HFF-Myc (cell line): ENCODE results near the gene CCDC70.
"Not testable (repeated sequence)": the region's sequence is repeated elsewhere in the genome, so short reads cannot be mapped to it uniquely, and the experiment has no call there.

ENCODE experiments used
- DNase-seq: peaks from one replicate; pipeline ENCODE4 v3.0.0-alpha.2; 2011; ENCODE audit warnings: low read depth; ENCODE audit errors: extremely low read depth
- H3K4me3 ChIP-seq: replicated peaks from 2 replicates; pipeline ENCODE4 v1.5.1; 2011; ENCODE audit warnings: low read depth, mild to moderate bottlenecking, control low read depth, low read length
- CTCF ChIP-seq: IDR thresholded peaks from 2 replicates; pipeline ENCODE4 v1.5.1; 2012; ENCODE audit warnings: mild to moderate bottlenecking, low read depth, low read length, control low read depth; ENCODE audit errors: missing control alignments

CCDC70 gene

GRCh38 chr13:51895906-51896888, 34.4 kb downstream of the CCDC70 start:
- TF ChIP-seq CTCF, result peak; percentile 72
- no peak overlapping the region for H3K4me3 ChIP-seq
- DNase-seq, result peak; percentile 11

GRCh38 chr13:51900471-51900870, 38.7 kb downstream of the CCDC70 start:
- H3K4me3 ChIP-seq, result no peak overlapping the region
- DNase-seq, result no peak
- TF ChIP-seq CTCF, result no peak

- no peak overlapping the region for H3K4me3 ChIP-seq
- TF ChIP-seq CTCF, result no peak
- no peak for DNase-seq
Observed at GRCh38 chr13:51902776-51903175, 41.0 kb downstream of the CCDC70 start.

GRCh38 chr13:51905787-51906186, 44.0 kb downstream of the CCDC70 start:
- H3K4me3 ChIP-seq, result no peak overlapping the region
- DNase-seq, result no peak
- TF ChIP-seq CTCF, result no peak

- no peak for DNase-seq
- H3K4me3 ChIP-seq, result no peak overlapping the region
- no peak for TF ChIP-seq CTCF
Observed at GRCh38 chr13:51906581-51906980, 44.8 kb downstream of the CCDC70 start.

- TF ChIP-seq CTCF, result no peak
- H3K4me3 ChIP-seq, result no peak overlapping the region
- no peak for DNase-seq
Observed at GRCh38 chr13:51907040-51907732, 45.4 kb downstream of the CCDC70 start.

GRCh38 chr13:51909265-51909664, 47.5 kb downstream of the CCDC70 start:
- not testable (repeated sequence) for DNase-seq

More at GRCh38 chr13:51909265-51909664, 47.5 kb downstream of the CCDC70 start:
- not testable (repeated sequence) for H3K4me3 ChIP-seq
